ENCODE results near the gene AQP12A.

Gene AQP12A

DNA sequence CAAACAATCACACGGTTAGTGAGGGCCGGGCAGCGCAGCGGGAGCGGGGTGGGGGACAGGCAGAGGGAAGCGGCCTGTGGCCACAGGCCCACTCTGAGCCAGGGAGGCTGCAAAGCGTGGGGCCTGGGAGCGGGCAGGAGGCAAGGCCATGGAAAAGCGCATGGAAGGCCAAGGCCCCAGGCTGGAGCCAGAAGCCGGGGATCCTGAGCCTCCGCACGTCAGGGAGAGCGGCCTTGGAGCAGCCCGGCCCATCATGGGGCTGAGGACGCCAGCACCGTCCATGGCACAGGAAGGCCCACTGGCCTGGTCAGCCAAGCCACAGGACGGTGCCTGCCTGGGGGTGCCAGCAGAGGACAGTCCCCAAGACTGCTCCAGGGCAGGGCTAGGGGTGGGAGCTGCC is 43.1 kb downstream of the AQP12A start:
- H3K36me3 ChIP-seq (ENCODE audit: insufficient read depth, low read length) = no peaks in the 10 kb centered on the region
- H3K4me2 ChIP-seq (ENCODE audit: insufficient read depth, low read length) = no peak overlapping the region
- DNase-seq = no peak

DNA sequence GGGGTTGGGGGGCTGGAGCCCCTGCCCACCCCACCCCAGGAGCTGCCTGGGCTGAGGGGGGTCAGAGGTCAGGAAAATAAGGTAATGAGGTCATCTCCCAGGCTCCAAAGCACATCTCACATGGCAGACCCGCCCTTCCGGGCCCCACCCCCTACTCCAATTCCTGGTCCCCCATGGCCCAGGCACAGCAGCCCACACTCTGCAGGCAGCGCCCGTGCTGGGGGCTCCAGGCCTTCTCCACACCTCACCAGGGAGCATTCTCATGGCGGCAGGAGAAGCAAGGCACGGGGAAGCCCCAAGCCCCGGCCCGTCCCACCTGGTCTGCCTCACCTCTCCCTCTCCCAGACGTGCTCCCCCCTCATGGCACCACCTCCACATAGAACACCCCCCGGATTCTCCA is 43.8 kb downstream of the AQP12A start:
- no peak overlapping the region for H3K4me3 ChIP-seq (ENCODE audit: low read depth in 1 of 2, low read length in 2 of 2)
- ATAC-seq (ENCODE audit: insufficient read depth, low read depth) = no peak
- DNase-seq = no peak
- no peaks in the 10 kb centered on the region for H3K9me3 ChIP-seq (ENCODE audit: insufficient read depth, low read length, severe bottlenecking)
- peaks cover 13% of the 10 kb centered on the region; the same call in 1 of the 2 replicates for H4K20me1 ChIP-seq (ENCODE audit: insufficient read depth, low read length)
- H2AFZ ChIP-seq (ENCODE audit: low read depth, low read length) = no peak overlapping the region
- no peak overlapping the region for H3K9ac ChIP-seq (ENCODE audit: low read depth, low read length)
- H3K27me3 ChIP-seq (ENCODE audit: insufficient read depth, low read length, poor library complexity) = peaks cover 11% of the 10 kb centered on the region
- TF ChIP-seq EZH2 (IDR thresholded peaks at IDR 0.05; ENCODE audit: borderline replicate concordance, low read depth, low read length, severe bottlenecking) = no peak
- TF ChIP-seq, protein P1, sequence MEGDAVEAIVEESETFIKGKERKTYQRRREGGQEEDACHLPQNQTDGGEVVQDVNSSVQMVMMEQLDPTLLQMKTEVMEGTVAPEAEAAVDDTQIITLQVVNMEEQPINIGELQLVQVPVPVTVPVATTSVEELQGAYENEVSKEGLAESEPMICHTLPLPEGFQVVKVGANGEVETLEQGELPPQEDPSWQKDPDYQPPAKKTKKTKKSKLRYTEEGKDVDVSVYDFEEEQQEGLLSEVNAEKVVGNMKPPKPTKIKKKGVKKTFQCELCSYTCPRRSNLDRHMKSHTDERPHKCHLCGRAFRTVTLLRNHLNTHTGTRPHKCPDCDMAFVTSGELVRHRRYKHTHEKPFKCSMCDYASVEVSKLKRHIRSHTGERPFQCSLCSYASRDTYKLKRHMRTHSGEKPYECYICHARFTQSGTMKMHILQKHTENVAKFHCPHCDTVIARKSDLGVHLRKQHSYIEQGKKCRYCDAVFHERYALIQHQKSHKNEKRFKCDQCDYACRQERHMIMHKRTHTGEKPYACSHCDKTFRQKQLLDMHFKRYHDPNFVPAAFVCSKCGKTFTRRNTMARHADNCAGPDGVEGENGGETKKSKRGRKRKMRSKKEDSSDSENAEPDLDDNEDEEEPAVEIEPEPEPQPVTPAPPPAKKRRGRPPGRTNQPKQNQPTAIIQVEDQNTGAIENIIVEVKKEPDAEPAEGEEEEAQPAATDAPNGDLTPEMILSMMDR (IDR thresholded peaks at IDR 0.05; ENCODE audit: borderline replicate concordance, extremely low read depth, low read length, poor library complexity, severe bottlenecking) = no peak
- H3K36me3 ChIP-seq (ENCODE audit: insufficient read depth, low read length) = no peaks in the 10 kb centered on the region
- H3K27ac ChIP-seq (ENCODE audit: low read length) = no peak overlapping the region
- H3K4me1 ChIP-seq (ENCODE audit: insufficient read depth, low read length) = no peaks in the 10 kb centered on the region
- H3K4me2 ChIP-seq (ENCODE audit: insufficient read depth, low read length) = no peak overlapping the region
- no peaks in the 10 kb centered on the region for H3K79me2 ChIP-seq (ENCODE audit: insufficient read depth, low read length)

More for the DNA sequence above, 43.1 kb downstream of the AQP12A start:
- ATAC-seq (ENCODE audit: insufficient read depth, low read depth) = no peak
- TF ChIP-seq EZH2 (IDR thresholded peaks at IDR 0.05; ENCODE audit: borderline replicate concordance, low read depth, low read length, severe bottlenecking) = no peak
- TF ChIP-seq, protein P1 (IDR thresholded peaks at IDR 0.05; ENCODE audit: borderline replicate concordance, extremely low read depth, low read length, poor library complexity, severe bottlenecking) = no peak
- H2AFZ ChIP-seq (ENCODE audit: low read depth, low read length) = no peak overlapping the region
- H3K9ac ChIP-seq (ENCODE audit: low read depth, low read length) = no peak overlapping the region
- H4K20me1 ChIP-seq (ENCODE audit: insufficient read depth, low read length) = peaks cover 19% of the 10 kb centered on the region; the same call in 1 of the 2 replicates
- H3K27ac ChIP-seq (ENCODE audit: low read length) = no peak overlapping the region
- no peaks in the 10 kb centered on the region for H3K4me1 ChIP-seq (ENCODE audit: insufficient read depth, low read length)
- peaks cover 11% of the 10 kb centered on the region for H3K27me3 ChIP-seq (ENCODE audit: insufficient read depth, low read length, poor library complexity)
- no peaks in the 10 kb centered on the region for H3K9me3 ChIP-seq (ENCODE audit: insufficient read depth, low read length, severe bottlenecking)
- no peak overlapping the region for H3K4me3 ChIP-seq (ENCODE audit: low read depth in 1 of 2, low read length in 2 of 2)
- no peaks in the 10 kb centered on the region for H3K79me2 ChIP-seq (ENCODE audit: insufficient read depth, low read length)

DNA sequence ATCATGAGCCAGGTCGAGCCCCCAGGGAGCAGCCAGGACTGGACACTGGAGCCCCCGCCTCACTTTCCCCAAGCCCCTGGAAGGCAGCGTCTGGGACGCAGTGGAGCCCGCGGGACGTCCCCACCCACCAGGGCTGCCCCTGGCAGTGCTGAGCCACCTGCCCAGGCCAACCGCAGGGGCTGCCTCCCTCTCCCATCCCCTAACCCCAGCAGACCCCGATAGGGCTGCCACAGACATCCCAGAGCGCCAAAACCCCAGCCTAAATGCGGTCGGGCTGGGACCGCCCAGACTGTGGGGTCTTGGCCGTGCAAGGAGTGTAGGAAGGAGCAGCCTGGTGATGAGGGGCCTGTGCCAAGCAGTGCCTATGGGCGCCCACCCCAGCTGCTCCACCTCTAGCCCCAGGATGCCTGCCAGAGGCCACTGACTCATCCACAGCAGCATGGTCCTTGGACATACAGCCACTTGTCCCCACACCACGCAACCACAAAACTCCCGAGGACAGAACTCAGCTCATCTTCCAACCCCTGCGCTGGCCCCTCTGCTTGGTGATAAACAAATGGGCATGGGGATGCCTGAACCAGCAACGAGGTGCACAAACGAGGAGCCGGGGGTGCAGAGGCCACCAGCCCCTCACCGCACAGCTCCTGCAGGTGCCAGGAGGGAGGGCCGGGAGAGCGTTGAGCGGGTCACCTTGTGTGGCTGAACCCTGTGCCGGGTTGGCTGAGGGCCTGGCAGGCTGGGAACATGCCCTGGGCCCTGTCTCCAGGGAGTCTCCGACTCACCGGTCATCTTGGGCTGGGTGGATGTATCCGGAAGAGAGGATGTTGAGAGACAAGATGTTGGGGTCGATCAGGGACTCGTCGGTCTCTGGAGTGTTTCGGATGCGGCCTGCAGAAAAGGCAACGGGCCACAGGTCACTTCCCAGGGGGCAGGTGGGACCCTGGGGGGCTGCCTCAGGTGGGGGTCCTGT is 44.9 kb downstream of the AQP12A start:
- no peaks in the 10 kb centered on the region for H3K79me2 ChIP-seq (ENCODE audit: insufficient read depth, low read length)
- peaks cover 14% of the 10 kb centered on the region for H3K27me3 ChIP-seq (ENCODE audit: insufficient read depth, low read length, poor library complexity)
- no peak overlapping the region for H3K4me3 ChIP-seq (ENCODE audit: low read depth in 1 of 2, low read length in 2 of 2)
- no peak overlapping the region for H3K27ac ChIP-seq (ENCODE audit: low read length)
- DNase-seq = no peak
- TF ChIP-seq, protein P1 (IDR thresholded peaks at IDR 0.05; ENCODE audit: borderline replicate concordance, extremely low read depth, low read length, poor library complexity, severe bottlenecking) = no peak
- TF ChIP-seq EZH2 (IDR thresholded peaks at IDR 0.05; ENCODE audit: borderline replicate concordance, low read depth, low read length, severe bottlenecking) = no peak
- no peaks in the 10 kb centered on the region for H3K4me1 ChIP-seq (ENCODE audit: insufficient read depth, low read length)
- H3K36me3 ChIP-seq (ENCODE audit: insufficient read depth, low read length) = no peaks in the 10 kb centered on the region
- H2AFZ ChIP-seq (ENCODE audit: low read depth, low read length) = no peak overlapping the region
- no peak overlapping the region for H3K4me2 ChIP-seq (ENCODE audit: insufficient read depth, low read length)
- H3K9ac ChIP-seq (ENCODE audit: low read depth, low read length) = no peak overlapping the region
- H4K20me1 ChIP-seq (ENCODE audit: insufficient read depth, low read length) = peaks cover 11% of the 10 kb centered on the region; the same call in 1 of the 2 replicates
- H3K9me3 ChIP-seq (ENCODE audit: insufficient read depth, low read length, severe bottlenecking) = no peaks in the 10 kb centered on the region
- no peak for ATAC-seq (ENCODE audit: insufficient read depth, low read depth)
